Posterior vena cava (tissue), 2 donors: Measurements from ENCODE around the gene EIF4A3. TPM values are rescaled to one million over a fixed set of nuclear protein-coding genes. Genes with fewer than 3 reads are reported as not detected.

ENCODE experiments used
- DNase-seq: peaks from one replicate; pipeline ENCODE4 v3.0.0-alpha.2; 2020; ENCODE audit warnings: low spot score
- intact Hi-C, 2 donors: fragments of 100-400 bp; cut with DNase I; formaldehyde crosslinking; loops; one replicate each; pipeline versions ENCODE4 v1.14.1 to v1.14.2; 2022 to 2023
- total RNA-seq, 2 donors: library from RNA; stranded (reverse); fragmentation: NEBNext Ultra II Directional; extraction: Animal tissue kit (Norgen Biotek cat#: 25700); gene quantifications; one replicate each; pipeline ENCODE4 v1.2.1, GENCODE V29; 2021
- donor health status: DM: yes; HTN: yes; CAD: no.
- donor health status: DM: yes; HTN: yes; CAD: no.

EIF4A3 gene
- total RNA-seq, 2 donors from 2014 or later: 48.8 to 50.5 TPM

- no peak for DNase-seq
Observed at GRCh38 chr17:80145076-80146075, 1.6 kb downstream of the EIF4A3 start.

GRCh38 chr17:80142929-80143328 is 4.0 kb downstream of the EIF4A3 start:
- no peak for DNase-seq
- intact Hi-C loops: no loop called here

More at GRCh38 chr17:80145076-80146075, 1.6 kb downstream of the EIF4A3 start:
- intact Hi-C loops: no loop called here

- intact Hi-C loops: no loop called here
- no peak for DNase-seq
Observed at GRCh38 chr17:80141463-80142165, 5.3 kb downstream of the EIF4A3 start.

GRCh38 chr17:80138856-80139426 is 8.0 kb downstream of the EIF4A3 start:
- intact Hi-C loops: no loop called here
- no peak for DNase-seq

- intact Hi-C loops: no loop called here
- no peak for DNase-seq
Observed at GRCh38 chr17:80137131-80137530, 9.8 kb downstream of the EIF4A3 start.

- intact Hi-C loops: no loop called here
- no peak for DNase-seq
Observed at GRCh38 chr17:80133626-80133970, 13.3 kb downstream of the EIF4A3 start.

GRCh38 chr17:80132906-80133625 is 13.9 kb downstream of the EIF4A3 start:
- DNase-seq: no peak
- intact Hi-C loops: no loop called here

- no peak for DNase-seq
- intact Hi-C loops: no loop called here
Observed at GRCh38 chr17:80130992-80131391, 15.9 kb downstream of the EIF4A3 start.

- intact Hi-C loops: no loop called here
- DNase-seq: no peak
Observed at GRCh38 chr17:80129006-80129565, 17.8 kb downstream of the EIF4A3 start.

- no peak for DNase-seq
- intact Hi-C loops: no loop called here
Observed at GRCh38 chr17:80126449-80126715, 20.5 kb downstream of the EIF4A3 start.

GRCh38 chr17:80125656-80126448 is 21.1 kb downstream of the EIF4A3 start:
- peak; percentile 66 for DNase-seq
- intact Hi-C loops: no loop called here

- intact Hi-C loops: no loop called here
- DNase-seq: peak; percentile 54
Observed at GRCh38 chr17:80124351-80124981, 22.5 kb downstream of the EIF4A3 start.

- intact Hi-C loops: no loop called here
- peak; percentile 57 for DNase-seq
Observed at GRCh38 chr17:80123791-80124190, 23.1 kb downstream of the EIF4A3 start.

- peak; percentile 38 for DNase-seq
- intact Hi-C loops: no loop called here
Observed at GRCh38 chr17:80122926-80123505, 23.9 kb downstream of the EIF4A3 start.

- intact Hi-C loops: no loop called here
- peak; percentile 62 for DNase-seq
Observed at GRCh38 chr17:80122026-80122575, 24.8 kb downstream of the EIF4A3 start.

GRCh38 chr17:80119839-80120238 is 27.1 kb downstream of the EIF4A3 start:
- intact Hi-C loops: no loop called here
- DNase-seq: peak; percentile 77

GRCh38 chr17:80119271-80119791 is 27.6 kb downstream of the EIF4A3 start:
- DNase-seq: peak; percentile 65
- intact Hi-C loops: no loop called here
